Liver (tissue), 9 donors: ENCODE measurements around the gene ELAC2. TPM values are rescaled to one million over a fixed set of nuclear protein-coding genes. Genes with fewer than 3 reads are reported as not detected.

Experiments
- DNase-seq: peaks from one replicate; pipeline ENCODE4 v3.0.0-alpha.2; 2017; ENCODE audit warnings: low spot score
- H3K27ac ChIP-seq, 2 donors: one replicate each; pipeline ENCODE4 v1.7.0; 2013; ENCODE audit warnings: inconsistent platforms in 2 of 2, low read length in 2 of 2, control low read depth in 1 of 2, low read depth in 1 of 2, mild to moderate bottlenecking in 1 of 2
- H3K27me3 ChIP-seq, 4 donors: one replicate each; pipeline versions ENCODE4 v1.6.1 to v1.7.0; 2013; ENCODE audit warnings: low read length in 3 of 4, inconsistent platforms in 1 of 4, mild to moderate bottlenecking in 1 of 4, moderate library complexity in 1 of 4; ENCODE audit not compliant: control insufficient read depth in 4 of 4, insufficient read depth in 4 of 4
- H3K36me3 ChIP-seq, 4 donors: one replicate each; pipeline versions ENCODE4 v1.6.1 to v1.7.0; 2013; ENCODE audit warnings: low read length in 3 of 4, mild to moderate bottlenecking in 3 of 4, low read depth in 1 of 4, moderate library complexity in 1 of 4; ENCODE audit not compliant: control insufficient read depth in 4 of 4, insufficient read depth in 3 of 4
- H3K4me1 ChIP-seq, 4 donors: one replicate each; pipeline versions ENCODE4 v1.6.1 to v1.7.0; 2013; ENCODE audit warnings: low read length in 3 of 4, mild to moderate bottlenecking in 3 of 4, moderate library complexity in 1 of 4; ENCODE audit not compliant: control insufficient read depth in 4 of 4, insufficient read depth in 4 of 4
- H3K4me3 ChIP-seq, 3 donors: one replicate each; pipeline versions ENCODE4 v1.6.1 to v1.7.0; 2013; ENCODE audit warnings: low read length in 3 of 3, control low read depth in 1 of 3, low read depth in 1 of 3, mild to moderate bottlenecking in 1 of 3
- H3K9ac ChIP-seq, 2 donors: one replicate each; pipeline ENCODE4 v1.7.0; 2013; ENCODE audit warnings: low read length in 2 of 2, mild to moderate bottlenecking in 2 of 2, moderate library complexity in 2 of 2, control low read depth in 1 of 2, low read depth in 1 of 2
- H3K9me3 ChIP-seq, 4 donors: one replicate each; pipeline versions ENCODE4 v1.6.1 to v1.7.0; 2013; ENCODE audit warnings: low read length in 3 of 4; ENCODE audit not compliant: control insufficient read depth in 4 of 4
- FOXA1 ChIP-seq: IDR thresholded peaks from 2 replicates; pipeline ENCODE4 v1.6.1; 2016; ENCODE audit warnings: antibody characterized with exemption
- FOXA2 ChIP-seq: IDR thresholded peaks from 2 replicates; pipeline ENCODE4 v1.6.1; 2016; ENCODE audit warnings: antibody characterized with exemption
- GABPA ChIP-seq, 2 donors: IDR thresholded peaks in 1 of 2; conservative IDR thresholded peaks in 1 of 2; 2 replicates each; pipeline ENCODE4 v1.6.1; 2016; ENCODE audit warnings: antibody characterized with exemption in 2 of 2, mild to moderate bottlenecking in 1 of 2, moderate library complexity in 1 of 2
- HNF4A ChIP-seq, 2 donors: conservative IDR thresholded peaks; 2 replicates each; pipeline ENCODE4 v1.6.1; 2016; ENCODE audit warnings: antibody characterized with exemption in 2 of 2, mild to moderate bottlenecking in 2 of 2
- HNF4G ChIP-seq: IDR thresholded peaks from 2 replicates; pipeline ENCODE4 v1.6.1; 2016; ENCODE audit warnings: antibody characterized with exemption
- JUND ChIP-seq, 2 donors: IDR thresholded peaks; 2 replicates each; pipeline ENCODE4 v1.6.1; 2016; ENCODE audit warnings: antibody characterized with exemption in 2 of 2
- NR2F2 ChIP-seq: IDR thresholded peaks from 2 replicates; pipeline ENCODE4 v1.6.1; 2016; ENCODE audit warnings: antibody characterized with exemption
- RAD21 ChIP-seq, 2 donors: IDR thresholded peaks; 2 replicates each; pipeline ENCODE4 v1.6.1; 2016; ENCODE audit warnings: antibody characterized with exemption in 2 of 2, mild to moderate bottlenecking in 2 of 2
- RXRA ChIP-seq, 2 donors: IDR thresholded peaks; 2 replicates each; pipeline ENCODE4 v1.6.1; 2017 to 2018; ENCODE audit warnings: antibody characterized with exemption in 2 of 2, mild to moderate bottlenecking in 1 of 2
- YY1 ChIP-seq: IDR thresholded peaks from 2 replicates; pipeline ENCODE4 v1.6.1; 2016; ENCODE audit warnings: antibody characterized with exemption, mild to moderate bottlenecking
- WGBS: extraction: QIAGEN DNeasy Blood & Tissue Kit; methylation state at CpG from one replicate; pipeline ENCODE4 v1.1.7; 2013; 5-methylcytosine and 5-hydroxymethylcytosine counted together
- polyA plus RNA-seq, 2 donors: library from polyadenylated mRNA; stranded (reverse) in 1 of 2; unstranded in 1 of 2; fragments of 200-250 nt in 1 of 2; fragments of >200 nt in 1 of 2; fragmentation: Nextera tagmentation in 1 of 2; extraction: Ambion mirVana in 1 of 2; gene quantifications; one replicate each; pipeline versions ENCODE4 v1.2.1 to v1.2.3, GENCODE V29; 2013 to 2015
- total RNA-seq, 2 donors: library from RNA; depleted of rRNA; stranded (reverse); fragments of >200 nt; gene quantifications; one replicate each; pipeline ENCODE4 v1.2.3, GENCODE V29; 2014
- TF ChIP-seq, protein P1 (sequence below): IDR thresholded peaks from 2 replicates; pipeline ENCODE4 v1.6.1; 2016; ENCODE audit warnings: antibody characterized with exemption
- TF ChIP-seq, protein P2 (sequence below): IDR thresholded peaks from 2 replicates; pipeline ENCODE4 v1.6.1; 2016; ENCODE audit warnings: antibody characterized with exemption
- TF ChIP-seq, protein P3 (sequence below): IDR thresholded peaks from 2 replicates; pipeline ENCODE4 v1.6.1; 2016; ENCODE audit warnings: antibody characterized with exemption, mild to moderate bottlenecking
- TF ChIP-seq, protein P4 (sequence below): IDR thresholded peaks from 2 replicates; pipeline ENCODE4 v1.6.1; 2016; ENCODE audit warnings: antibody characterized with exemption
- TF ChIP-seq, protein P5 (sequence below): fragments of 150-350 bp; IDR thresholded peaks from 2 replicates; pipeline ENCODE4 v1.5.1; 2017; ENCODE audit warnings: improper control_type of control experiment, low read depth, low read length; ENCODE audit not compliant: missing input control
- donor health status: healthy.
- donor health status: healthy.
- donor health status: healthy.
- donor health status: healthy.
- donor health status: healthy.

Gene ELAC2
- total and polyA plus RNA-seq, 4 donors = 26.5 to 54.1 (median 36.2) TPM

DNA sequence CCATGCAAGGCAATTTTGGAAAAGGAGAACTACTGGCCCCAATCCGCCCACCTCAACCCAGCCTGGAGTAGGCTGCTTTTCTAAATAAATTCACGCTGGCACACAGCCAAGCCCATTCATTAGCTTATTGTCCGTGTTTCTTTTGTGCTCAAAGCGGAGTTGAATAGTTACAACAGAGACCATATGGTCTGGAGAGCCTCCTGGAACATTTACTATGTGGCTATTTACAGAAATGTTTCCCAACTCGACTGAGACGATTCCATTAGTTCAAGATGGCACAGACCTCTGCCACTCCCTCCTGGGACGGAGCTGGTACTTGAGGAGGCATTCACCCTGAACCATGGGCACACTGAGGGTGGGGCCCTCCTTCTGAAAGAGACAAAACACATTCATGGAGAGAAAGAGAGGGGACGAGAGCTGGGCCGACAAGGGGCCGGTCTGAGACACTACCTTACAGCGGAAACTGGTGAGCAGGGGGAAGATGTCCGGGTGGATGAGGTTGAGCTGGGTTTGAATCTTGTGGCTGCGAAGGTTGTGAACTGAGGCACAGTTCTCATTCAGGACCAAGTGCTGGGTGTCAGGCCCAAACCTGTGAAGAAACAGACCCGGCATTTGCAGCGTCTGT lies 15.7 kb downstream of the ELAC2 start (continued):
- TF ChIP-seq FOXA1 = no peak
- TF ChIP-seq, protein P1, sequence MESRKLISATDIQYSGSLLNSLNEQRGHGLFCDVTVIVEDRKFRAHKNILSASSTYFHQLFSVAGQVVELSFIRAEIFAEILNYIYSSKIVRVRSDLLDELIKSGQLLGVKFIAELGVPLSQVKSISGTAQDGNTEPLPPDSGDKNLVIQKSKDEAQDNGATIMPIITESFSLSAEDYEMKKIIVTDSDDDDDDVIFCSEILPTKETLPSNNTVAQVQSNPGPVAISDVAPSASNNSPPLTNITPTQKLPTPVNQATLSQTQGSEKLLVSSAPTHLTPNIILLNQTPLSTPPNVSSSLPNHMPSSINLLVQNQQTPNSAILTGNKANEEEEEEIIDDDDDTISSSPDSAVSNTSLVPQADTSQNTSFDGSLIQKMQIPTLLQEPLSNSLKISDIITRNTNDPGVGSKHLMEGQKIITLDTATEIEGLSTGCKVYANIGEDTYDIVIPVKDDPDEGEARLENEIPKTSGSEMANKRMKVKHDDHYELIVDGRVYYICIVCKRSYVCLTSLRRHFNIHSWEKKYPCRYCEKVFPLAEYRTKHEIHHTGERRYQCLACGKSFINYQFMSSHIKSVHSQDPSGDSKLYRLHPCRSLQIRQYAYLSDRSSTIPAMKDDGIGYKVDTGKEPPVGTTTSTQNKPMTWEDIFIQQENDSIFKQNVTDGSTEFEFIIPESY = no peak
- no peak for TF ChIP-seq RAD21 (IDR thresholded peaks at IDR 0.05)
- no peak for TF ChIP-seq YY1
- TF ChIP-seq NR2F2 = no peak
- TF ChIP-seq FOXA2 = no peak
- no peak for TF ChIP-seq GABPA (IDR thresholded peaks at IDR 0.05 in 1 of 2, conservative IDR thresholded peaks at IDR 0.05 in 1 of 2)

DNA sequence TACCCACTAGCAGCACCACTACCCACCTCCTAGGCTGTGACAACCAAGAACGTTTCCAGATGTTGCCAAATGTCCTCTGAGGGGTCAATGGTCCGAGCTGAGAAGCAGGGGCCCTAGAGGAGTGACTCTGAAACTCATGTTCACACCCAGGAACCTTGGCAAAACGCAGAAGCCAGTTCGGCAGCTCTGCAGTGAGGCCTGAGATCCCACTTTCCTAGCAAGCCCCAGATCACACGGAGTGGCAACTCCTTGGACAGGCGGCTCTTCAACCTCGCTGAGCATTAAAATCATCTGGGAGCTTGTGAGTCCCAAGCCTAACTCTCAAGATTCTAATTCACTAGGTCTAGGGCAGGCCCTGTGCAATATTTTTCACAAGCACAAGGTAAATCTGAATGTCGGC lies 17.3 kb downstream of the ELAC2 start:
- Histone ChIP-seq H3K4me3 (no peak overlapping the region), H3K9me3 (no peaks in the 10 kb centered on the region), H3K27me3 (no peaks in the 10 kb centered on the region), H3K27ac (no peak overlapping the region), H3K36me3 (peaks cover 27 to 81% (median 73%) of the 10 kb centered on the region in 4 donors), H3K4me1 (peaks cover 0 to 11% (median 0%) of the 10 kb centered on the region in 4 donors), H3K9ac (no peak overlapping the region)
- DNase-seq = no peak
- WGBS = 85% methylated on average over 8 of the region's 8 CpGs
- TF ChIP-seq, protein P2, sequence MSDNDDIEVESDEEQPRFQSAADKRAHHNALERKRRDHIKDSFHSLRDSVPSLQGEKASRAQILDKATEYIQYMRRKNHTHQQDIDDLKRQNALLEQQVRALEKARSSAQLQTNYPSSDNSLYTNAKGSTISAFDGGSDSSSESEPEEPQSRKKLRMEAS = no peak
- TF ChIP-seq YY1 (no peak), GABPA (IDR thresholded peaks at IDR 0.05 in 1 of 2, conservative IDR thresholded peaks at IDR 0.05 in 1 of 2) (no peak), JUND (IDR thresholded peaks at IDR 0.05) (no peak), RXRA (IDR thresholded peaks at IDR 0.05) (no peak)
- TF ChIP-seq, protein P3, sequence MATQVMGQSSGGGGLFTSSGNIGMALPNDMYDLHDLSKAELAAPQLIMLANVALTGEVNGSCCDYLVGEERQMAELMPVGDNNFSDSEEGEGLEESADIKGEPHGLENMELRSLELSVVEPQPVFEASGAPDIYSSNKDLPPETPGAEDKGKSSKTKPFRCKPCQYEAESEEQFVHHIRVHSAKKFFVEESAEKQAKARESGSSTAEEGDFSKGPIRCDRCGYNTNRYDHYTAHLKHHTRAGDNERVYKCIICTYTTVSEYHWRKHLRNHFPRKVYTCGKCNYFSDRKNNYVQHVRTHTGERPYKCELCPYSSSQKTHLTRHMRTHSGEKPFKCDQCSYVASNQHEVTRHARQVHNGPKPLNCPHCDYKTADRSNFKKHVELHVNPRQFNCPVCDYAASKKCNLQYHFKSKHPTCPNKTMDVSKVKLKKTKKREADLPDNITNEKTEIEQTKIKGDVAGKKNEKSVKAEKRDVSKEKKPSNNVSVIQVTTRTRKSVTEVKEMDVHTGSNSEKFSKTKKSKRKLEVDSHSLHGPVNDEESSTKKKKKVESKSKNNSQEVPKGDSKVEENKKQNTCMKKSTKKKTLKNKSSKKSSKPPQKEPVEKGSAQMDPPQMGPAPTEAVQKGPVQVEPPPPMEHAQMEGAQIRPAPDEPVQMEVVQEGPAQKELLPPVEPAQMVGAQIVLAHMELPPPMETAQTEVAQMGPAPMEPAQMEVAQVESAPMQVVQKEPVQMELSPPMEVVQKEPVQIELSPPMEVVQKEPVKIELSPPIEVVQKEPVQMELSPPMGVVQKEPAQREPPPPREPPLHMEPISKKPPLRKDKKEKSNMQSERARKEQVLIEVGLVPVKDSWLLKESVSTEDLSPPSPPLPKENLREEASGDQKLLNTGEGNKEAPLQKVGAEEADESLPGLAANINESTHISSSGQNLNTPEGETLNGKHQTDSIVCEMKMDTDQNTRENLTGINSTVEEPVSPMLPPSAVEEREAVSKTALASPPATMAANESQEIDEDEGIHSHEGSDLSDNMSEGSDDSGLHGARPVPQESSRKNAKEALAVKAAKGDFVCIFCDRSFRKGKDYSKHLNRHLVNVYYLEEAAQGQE = no peak

DNA sequence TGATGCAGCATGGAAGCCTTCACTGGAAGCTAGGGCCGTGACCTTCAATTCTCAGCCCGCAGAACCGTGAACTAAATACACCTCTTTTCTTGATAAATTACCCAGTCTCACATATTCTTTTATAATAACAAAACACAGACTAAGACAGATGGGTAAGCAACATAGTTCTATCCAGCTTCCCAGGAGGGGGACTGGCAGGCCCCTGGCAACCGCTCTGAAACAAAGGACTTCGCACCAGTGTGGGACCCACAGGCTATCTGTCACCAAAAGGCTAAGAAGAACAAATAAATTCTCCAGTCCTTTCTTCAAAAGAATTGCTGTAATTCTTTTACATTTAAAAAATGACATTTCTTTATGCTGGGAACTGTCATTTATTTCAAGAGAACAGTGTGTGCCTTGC lies 19.0 kb downstream of the ELAC2 start:
- H3K36me3 ChIP-seq = peaks cover 32 to 81% (median 75%) of the 10 kb centered on the region in 4 donors
- no peak overlapping the region for H3K9ac ChIP-seq
- H3K4me1 ChIP-seq = peaks cover 0 to 11% (median 0%) of the 10 kb centered on the region in 4 donors
- WGBS = 97% methylated on average over 5 of the region's 5 CpGs
- no peak overlapping the region for H3K4me3 ChIP-seq
- no peaks in the 10 kb centered on the region for H3K9me3 ChIP-seq
- DNase-seq = no peak
- H3K27me3 ChIP-seq = no peaks in the 10 kb centered on the region
- H3K27ac ChIP-seq = no peak overlapping the region
- TF ChIP-seq HNF4G (no peak), FOXA2 (no peak), HNF4A (conservative IDR thresholded peaks at IDR 0.05) (no peak), NR2F2 (no peak), GABPA (IDR thresholded peaks at IDR 0.05 in 1 of 2, conservative IDR thresholded peaks at IDR 0.05 in 1 of 2) (no peak), RAD21 (IDR thresholded peaks at IDR 0.05) (no peak)
- TF ChIP-seq, protein P4, sequence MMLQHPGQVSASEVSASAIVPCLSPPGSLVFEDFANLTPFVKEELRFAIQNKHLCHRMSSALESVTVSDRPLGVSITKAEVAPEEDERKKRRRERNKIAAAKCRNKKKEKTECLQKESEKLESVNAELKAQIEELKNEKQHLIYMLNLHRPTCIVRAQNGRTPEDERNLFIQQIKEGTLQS = no peak
- TF ChIP-seq, protein P5, sequence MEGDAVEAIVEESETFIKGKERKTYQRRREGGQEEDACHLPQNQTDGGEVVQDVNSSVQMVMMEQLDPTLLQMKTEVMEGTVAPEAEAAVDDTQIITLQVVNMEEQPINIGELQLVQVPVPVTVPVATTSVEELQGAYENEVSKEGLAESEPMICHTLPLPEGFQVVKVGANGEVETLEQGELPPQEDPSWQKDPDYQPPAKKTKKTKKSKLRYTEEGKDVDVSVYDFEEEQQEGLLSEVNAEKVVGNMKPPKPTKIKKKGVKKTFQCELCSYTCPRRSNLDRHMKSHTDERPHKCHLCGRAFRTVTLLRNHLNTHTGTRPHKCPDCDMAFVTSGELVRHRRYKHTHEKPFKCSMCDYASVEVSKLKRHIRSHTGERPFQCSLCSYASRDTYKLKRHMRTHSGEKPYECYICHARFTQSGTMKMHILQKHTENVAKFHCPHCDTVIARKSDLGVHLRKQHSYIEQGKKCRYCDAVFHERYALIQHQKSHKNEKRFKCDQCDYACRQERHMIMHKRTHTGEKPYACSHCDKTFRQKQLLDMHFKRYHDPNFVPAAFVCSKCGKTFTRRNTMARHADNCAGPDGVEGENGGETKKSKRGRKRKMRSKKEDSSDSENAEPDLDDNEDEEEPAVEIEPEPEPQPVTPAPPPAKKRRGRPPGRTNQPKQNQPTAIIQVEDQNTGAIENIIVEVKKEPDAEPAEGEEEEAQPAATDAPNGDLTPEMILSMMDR = no peak
- TF ChIP-seq, protein P3 = no peak
- TF ChIP-seq, protein P2 = no peak
